Activated CD8-positive, alpha-beta memory T cell treated with anti-CD3 and anti-CD28 coated beads, Interleukin-2, amount 50 U/mL, for 4 hours (primary cell): Measurements from ENCODE around the gene LCA5L.
A peak's percentile ranks its signal among the peaks of the same experiment; 100 is the strongest.
"Not testable (repeated sequence)": the region's sequence is repeated elsewhere in the genome, so short reads cannot be mapped to it uniquely, and the experiment has no call there.

ENCODE experiments used
- DNase-seq: peaks from one replicate; pipeline ENCODE4 v3.0.0-alpha.2; 2020

The LCA5L gene

GRCh38 chr21:39451332-39452206 is 6.0 kb upstream of the LCA5L start, which contains the start of gene SH3BGR:
TSS of gene SH3BGR (plus strand) at chr21:39451970. CDS start at chr21:39452097, 127 bp downstream.
- DNase-seq = no peak

GRCh38 chr21:39447264-39447663 is 1.7 kb upstream of the LCA5L start:
- no peak for DNase-seq

GRCh38 chr21:39444421-39445180 is 977 bp downstream of the LCA5L start:
- no peak for DNase-seq

- no peak for DNase-seq
These were observed 3.8 kb downstream of the LCA5L start for GRCh38 chr21:39441502-39442475.

GRCh38 chr21:39439232-39439631 is 6.3 kb downstream of the LCA5L start:
- no peak for DNase-seq

- no peak for DNase-seq
These were observed 10.6 kb downstream of the LCA5L start for GRCh38 chr21:39434950-39435349.

- no peak for DNase-seq
These were observed 14.6 kb downstream of the LCA5L start for GRCh38 chr21:39430954-39431353.

GRCh38 chr21:39430457-39430856 is 15.1 kb downstream of the LCA5L start:
- DNase-seq = no peak

GRCh38 chr21:39430016-39430415 is 15.6 kb downstream of the LCA5L start:
- DNase-seq = no peak

- no peak for DNase-seq
These were observed 16.1 kb downstream of the LCA5L start for GRCh38 chr21:39429445-39429844.

GRCh38 chr21:39422527-39423241 is 22.9 kb downstream of the LCA5L start:
- DNase-seq = no peak

- not testable (repeated sequence) for DNase-seq
These were observed 26.4 kb downstream of the LCA5L start for GRCh38 chr21:39419204-39419603.

GRCh38 chr21:39406065-39406464 is 39.5 kb downstream of the LCA5L start:
- DNase-seq = no peak

GRCh38 chr21:39400173-39400572 is 45.4 kb downstream of the LCA5L start:
- DNase-seq = no peak

- DNase-seq = no peak
These were observed 47.8 kb downstream of the LCA5L start for GRCh38 chr21:39397646-39398385.

GRCh38 chr21:39392981-39393380 is 52.6 kb downstream of the LCA5L start:
- no peak for DNase-seq

- no peak for DNase-seq
These were observed 55.3 kb downstream of the LCA5L start for GRCh38 chr21:39390212-39390765.

- DNase-seq = no peak
These were observed 56.8 kb downstream of the LCA5L start for GRCh38 chr21:39388811-39389155.

GRCh38 chr21:39388038-39388810 is 57.4 kb downstream of the LCA5L start:
- peak; percentile 92 for DNase-seq

GRCh38 chr21:39387461-39388037 is 58.0 kb downstream of the LCA5L start:
- DNase-seq = peak; percentile 93
